Body of pancreas (tissue), 4 donors: ENCODE measurements around the gene KCNK10. TPM values are rescaled to one million over a fixed set of nuclear protein-coding genes. Genes with fewer than 3 reads are reported as not detected.

ENCODE experiments used
- ATAC-seq: fragments of 150-250 bp; one replicate; pipeline ENCODE4 v1.9.1; 2016
- DNase-seq, 4 donors: peaks; one replicate each; pipeline ENCODE4 v3.0.0-alpha.2; 2019
- H3K27ac ChIP-seq, 4 donors: fragments of 200-600 bp; sonication (generic); 1 replicate in 3 of 4; 2 replicates in 1 of 4; pipeline versions ENCODE4 v1.5.1 to v1.6.1; 2016 to 2019; ENCODE audit warnings: mild to moderate bottlenecking in 1 of 4, mixed read lengths in 1 of 4, moderate library complexity in 1 of 4
- H3K27me3 ChIP-seq, 2 donors: fragments of 200-600 bp; sonication (generic); one replicate each; pipeline ENCODE4 v1.6.0; 2016; ENCODE audit warnings: mild to moderate bottlenecking in 1 of 2
- H3K36me3 ChIP-seq, 2 donors: fragments of 200-600 bp; sonication (generic); replicated peaks in 1 of 2; 2 replicates each; pipeline ENCODE4 v1.5.1; 2016; ENCODE audit warnings: low read depth in 2 of 2; ENCODE audit not compliant: insufficient read depth in 1 of 2
- H3K4me1 ChIP-seq: fragments of 200-600 bp; sonication (generic); one replicate; pipeline ENCODE4 v1.6.0; 2016
- H3K4me3 ChIP-seq, 2 donors: fragments of 200-600 bp; sonication (generic); 1 replicate in 1 of 2; 2 replicates in 1 of 2; pipeline ENCODE4 v1.5.1; 2016 to 2019
- H3K9me3 ChIP-seq, 3 donors: fragments of 200-600 bp; sonication (generic); 1 replicate in 2 of 3; 2 replicates in 1 of 3; pipeline ENCODE4 v1.5.1; 2016
- POLR2A ChIP-seq, 3 donors: fragments of 450-650 bp; IDR thresholded peaks; one replicate each; pipeline ENCODE4 v1.6.1; 2016; ENCODE audit warnings: antibody characterized with exemption in 3 of 3, mild to moderate bottlenecking in 2 of 3
- WGBS, 2 donors: methylation state at CpG; one replicate each; pipeline ENCODE4 v1.1.5; 2017; 5-methylcytosine and 5-hydroxymethylcytosine counted together
- intact Hi-C: fragments of 100-400 bp; cut with DNase I; formaldehyde crosslinking; loops from one replicate; pipeline ENCODE4 v1.15.1; 2023
- total RNA-seq, 2 donors: library from RNA; depleted of rRNA; stranded (reverse); fragments of >200 nt; gene quantifications; one replicate each; pipeline ENCODE4 v1.1.0, GENCODE V29; 2016
- TF ChIP-seq, protein P1 (sequence below), 7 experiments: fragments of 450-650 bp in 4 of 7; fragments of 200-600 bp in 3 of 7; sonication (generic) in 3 of 7; IDR thresholded peaks; one replicate each; pipeline ENCODE4 v1.5.1; 2016 to 2019; ENCODE audit warnings: antibody characterized with exemption in 7 of 7

KCNK10 gene
- total RNA-seq, 2 donors from 2014 or later = 1.6 to 3.3 TPM

DNA sequence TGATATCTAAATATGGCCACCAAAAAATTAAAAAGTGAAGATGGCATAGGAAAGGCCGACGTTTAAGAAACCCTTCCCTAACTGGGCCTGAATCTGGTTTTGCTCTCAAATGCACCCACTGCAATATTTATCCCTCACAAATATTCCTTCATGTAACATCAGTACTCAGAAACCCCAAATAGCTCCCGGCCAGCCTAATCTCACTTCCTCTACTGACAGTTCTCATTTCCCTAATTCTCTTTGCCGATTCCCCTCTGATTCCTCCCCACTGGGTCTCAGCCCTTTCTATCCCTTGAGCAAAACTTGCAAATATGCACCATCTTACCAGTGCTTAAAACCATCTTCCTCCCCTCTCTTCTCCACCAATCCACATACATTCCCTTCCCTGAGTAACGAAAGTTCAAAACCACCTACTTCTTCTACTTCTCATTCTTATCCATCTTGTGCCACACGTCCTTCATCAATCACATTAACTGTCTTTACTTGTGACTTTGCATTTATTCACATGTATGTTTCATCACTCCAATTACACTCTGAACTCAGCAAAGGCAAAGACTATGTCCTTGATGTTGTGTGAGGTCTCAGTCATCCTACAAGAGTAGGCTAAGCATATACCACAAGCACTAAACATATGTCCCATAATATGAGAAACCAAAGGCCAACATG lies 23.1 kb downstream of the KCNK10 start:
- H3K36me3 ChIP-seq = no peaks in the 10 kb centered on the region
- TF ChIP-seq POLR2A (IDR thresholded peaks at IDR 0.05) = no peak
- TF ChIP-seq, protein P1, sequence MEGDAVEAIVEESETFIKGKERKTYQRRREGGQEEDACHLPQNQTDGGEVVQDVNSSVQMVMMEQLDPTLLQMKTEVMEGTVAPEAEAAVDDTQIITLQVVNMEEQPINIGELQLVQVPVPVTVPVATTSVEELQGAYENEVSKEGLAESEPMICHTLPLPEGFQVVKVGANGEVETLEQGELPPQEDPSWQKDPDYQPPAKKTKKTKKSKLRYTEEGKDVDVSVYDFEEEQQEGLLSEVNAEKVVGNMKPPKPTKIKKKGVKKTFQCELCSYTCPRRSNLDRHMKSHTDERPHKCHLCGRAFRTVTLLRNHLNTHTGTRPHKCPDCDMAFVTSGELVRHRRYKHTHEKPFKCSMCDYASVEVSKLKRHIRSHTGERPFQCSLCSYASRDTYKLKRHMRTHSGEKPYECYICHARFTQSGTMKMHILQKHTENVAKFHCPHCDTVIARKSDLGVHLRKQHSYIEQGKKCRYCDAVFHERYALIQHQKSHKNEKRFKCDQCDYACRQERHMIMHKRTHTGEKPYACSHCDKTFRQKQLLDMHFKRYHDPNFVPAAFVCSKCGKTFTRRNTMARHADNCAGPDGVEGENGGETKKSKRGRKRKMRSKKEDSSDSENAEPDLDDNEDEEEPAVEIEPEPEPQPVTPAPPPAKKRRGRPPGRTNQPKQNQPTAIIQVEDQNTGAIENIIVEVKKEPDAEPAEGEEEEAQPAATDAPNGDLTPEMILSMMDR (IDR thresholded peaks at IDR 0.05) = no peak
- intact Hi-C loops = no loop called here
- ATAC-seq (no peak), DNase-seq (peak in 1 of 4 donors; percentile 21)
- H3K4me1 ChIP-seq = no peaks in the 10 kb centered on the region
- no peak overlapping the region for H3K4me3 ChIP-seq
- H3K27ac ChIP-seq = no peak overlapping the region
- H3K27me3 ChIP-seq = no peaks in the 10 kb centered on the region
- 55 to 71% methylated on average over 6 of the region's 6 CpGs for WGBS, 2 donors
- no peaks in the 10 kb centered on the region for H3K9me3 ChIP-seq

DNA sequence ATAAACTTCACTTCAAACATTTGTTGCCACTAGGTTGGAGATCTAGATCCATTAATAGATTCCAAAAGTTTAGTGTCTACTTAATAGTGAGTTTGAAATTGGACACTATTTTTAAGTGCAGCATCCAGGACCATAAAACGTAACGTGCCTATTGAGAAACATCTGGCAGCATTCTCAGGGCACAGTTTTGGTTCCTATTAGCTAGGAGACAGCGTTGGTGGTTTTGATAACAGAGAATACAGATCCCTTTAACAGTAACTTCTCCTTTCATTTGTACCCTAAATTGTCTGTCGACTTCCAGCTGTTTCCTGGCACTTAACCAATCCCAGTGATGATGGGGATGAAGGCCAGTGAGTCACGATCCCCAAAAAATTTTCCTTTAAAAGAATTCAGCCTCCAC lies 25.8 kb downstream of the KCNK10 start:
- no peaks in the 10 kb centered on the region for H3K9me3 ChIP-seq
- no peak overlapping the region for H3K4me3 ChIP-seq
- DNase-seq (peak in 1 of 4 donors; percentile 6), ATAC-seq (no peak)
- no peaks in the 10 kb centered on the region for H3K36me3 ChIP-seq
- H3K4me1 ChIP-seq = no peaks in the 10 kb centered on the region
- WGBS, 2 donors = 24 to 33% methylated on average over 5 of the region's 5 CpGs
- H3K27me3 ChIP-seq = no peaks in the 10 kb centered on the region
- no peak overlapping the region for H3K27ac ChIP-seq
- TF ChIP-seq POLR2A (IDR thresholded peaks at IDR 0.05) = no peak
- TF ChIP-seq, protein P1 (IDR thresholded peaks at IDR 0.05) = no peak
- intact Hi-C loops = no loop called here

DNA sequence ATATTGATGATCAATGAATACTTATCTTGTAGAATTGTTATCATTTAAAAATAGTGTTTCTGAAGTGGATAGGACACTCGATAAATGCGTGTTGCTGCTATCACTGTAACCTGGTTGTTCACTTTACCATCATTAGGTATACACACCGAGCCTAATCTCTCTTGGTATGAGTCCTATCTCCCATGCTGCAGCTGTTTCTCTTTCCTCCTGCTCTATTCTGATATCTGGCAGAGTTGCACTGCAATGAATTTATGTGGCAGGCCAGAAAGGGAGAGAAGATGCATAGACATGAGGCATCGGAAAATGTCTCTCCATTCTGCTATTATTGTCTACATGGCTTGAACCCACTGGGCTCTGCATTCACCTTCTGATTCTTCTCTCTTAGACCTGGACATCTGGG lies 26.7 kb downstream of the KCNK10 start:
- intact Hi-C loops = no loop called here
- Histone ChIP-seq H3K36me3 (no peaks in the 10 kb centered on the region), H3K27me3 (no peaks in the 10 kb centered on the region), H3K4me1 (no peaks in the 10 kb centered on the region), H3K4me3 (no peak overlapping the region), H3K9me3 (no peaks in the 10 kb centered on the region), H3K27ac (no peak overlapping the region)
- TF ChIP-seq, protein P1 (IDR thresholded peaks at IDR 0.05) = no peak
- TF ChIP-seq POLR2A (IDR thresholded peaks at IDR 0.05) = no peak
- DNase-seq = no peak
- 43 to 45% methylated on average over 4 of the region's 4 CpGs for WGBS, 2 donors
- ATAC-seq = no peak

DNA sequence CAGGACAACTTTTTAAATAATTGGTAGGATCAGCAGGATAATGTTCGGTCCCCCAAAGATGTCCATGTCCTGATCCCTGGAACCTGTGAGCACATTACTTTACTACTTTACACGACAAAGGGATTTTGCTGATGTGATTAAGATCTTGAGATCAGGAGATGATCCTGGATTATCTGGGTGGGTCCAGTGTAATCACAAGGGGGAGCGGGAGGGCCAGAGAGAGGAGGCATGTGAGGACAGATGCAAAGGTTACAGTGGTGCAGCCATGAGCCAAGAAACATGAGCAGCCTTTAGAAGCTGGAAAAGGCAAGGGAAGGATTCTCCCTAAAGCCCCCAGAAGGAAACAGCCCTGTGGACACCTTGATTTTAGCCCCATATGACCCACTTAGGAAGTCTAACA lies 33.1 kb downstream of the KCNK10 start:
- WGBS, 2 donors = 89 to 91% methylated on average over 3 of the region's 3 CpGs
- no peak for ATAC-seq
- H3K36me3 ChIP-seq = no peaks in the 10 kb centered on the region
- no peak overlapping the region for H3K27ac ChIP-seq
- no peak overlapping the region for H3K4me3 ChIP-seq
- H3K27me3 ChIP-seq = no peaks in the 10 kb centered on the region
- no peak for TF ChIP-seq POLR2A (IDR thresholded peaks at IDR 0.05)
- TF ChIP-seq, protein P1 (IDR thresholded peaks at IDR 0.05) = no peak
- intact Hi-C loops = no loop called here
- no peaks in the 10 kb centered on the region for H3K4me1 ChIP-seq
- DNase-seq = no peak
- no peaks in the 10 kb centered on the region for H3K9me3 ChIP-seq

DNA sequence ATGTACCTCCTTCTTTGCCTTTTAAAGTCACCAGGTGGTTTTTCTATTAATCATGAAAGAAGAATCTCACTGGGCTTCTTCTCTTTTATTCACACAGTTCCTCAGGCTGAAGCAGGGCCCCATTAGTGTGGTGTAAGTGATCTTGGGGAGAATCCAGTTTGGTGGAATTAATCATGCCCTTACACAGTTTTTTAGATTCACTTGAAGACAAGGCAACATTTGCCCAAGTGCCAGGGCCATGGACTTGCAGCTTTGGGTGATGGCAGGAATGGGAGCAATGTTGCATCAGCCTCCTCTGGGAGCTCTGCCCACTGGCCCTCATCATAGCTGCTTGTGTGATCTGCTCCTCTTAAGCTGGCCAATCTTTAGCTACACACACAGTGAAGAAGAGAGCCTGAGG lies 33.8 kb downstream of the KCNK10 start:
- H3K27ac ChIP-seq = no peak overlapping the region
- H3K27me3 ChIP-seq = no peaks in the 10 kb centered on the region
- H3K9me3 ChIP-seq = no peaks in the 10 kb centered on the region
- no peak for TF ChIP-seq POLR2A (IDR thresholded peaks at IDR 0.05)
- TF ChIP-seq, protein P1 (IDR thresholded peaks at IDR 0.05) = no peak
- H3K36me3 ChIP-seq = no peaks in the 10 kb centered on the region
- intact Hi-C loops = no loop called here
- H3K4me3 ChIP-seq = no peak overlapping the region
- no peak for ATAC-seq
- no peak for DNase-seq
- H3K4me1 ChIP-seq = no peaks in the 10 kb centered on the region
